Measurements from ENCODE around the gene URGCP.

GRCh38 chr7:43954524-43955228, 48.3 kb upstream of the URGCP start:
- TF ChIP-seq CTCF (conservative IDR thresholded peaks at IDR 0.05; ENCODE audit: low read depth, low read length) (peak; percentile 59), POLR2A (IDR thresholded peaks at IDR 0.05; ENCODE audit: low read depth, low read length) (no peak), CEBPB (IDR thresholded peaks at IDR 0.05; ENCODE audit: low read depth, low read length) (no peak), FOS (IDR thresholded peaks at IDR 0.05; ENCODE audit: low read depth, low read length) (no peak), MXI1 (IDR thresholded peaks at IDR 0.05; ENCODE audit: borderline replicate concordance, low read depth, low read length) (no peak), RCOR1 (IDR thresholded peaks at IDR 0.05; ENCODE audit: insufficient replicate concordance, low read length) (no peak), BHLHE40 (IDR thresholded peaks at IDR 0.05; ENCODE audit: low read depth, low read length) (no peak), SMC3 (IDR thresholded peaks at IDR 0.05; ENCODE audit: low read depth, low read length) (peak; percentile 62), MAZ (IDR thresholded peaks at IDR 0.05; ENCODE audit: borderline replicate concordance, low read depth, low read length) (no peak), NFE2L2 (IDR thresholded peaks at IDR 0.05; ENCODE audit: low read depth, low read length) (no peak)
